Measurements from ENCODE around the gene KRTCAP3.
A peak's percentile ranks its signal among the peaks of the same experiment; 100 is the strongest.

The KRTCAP3 gene

DNA sequence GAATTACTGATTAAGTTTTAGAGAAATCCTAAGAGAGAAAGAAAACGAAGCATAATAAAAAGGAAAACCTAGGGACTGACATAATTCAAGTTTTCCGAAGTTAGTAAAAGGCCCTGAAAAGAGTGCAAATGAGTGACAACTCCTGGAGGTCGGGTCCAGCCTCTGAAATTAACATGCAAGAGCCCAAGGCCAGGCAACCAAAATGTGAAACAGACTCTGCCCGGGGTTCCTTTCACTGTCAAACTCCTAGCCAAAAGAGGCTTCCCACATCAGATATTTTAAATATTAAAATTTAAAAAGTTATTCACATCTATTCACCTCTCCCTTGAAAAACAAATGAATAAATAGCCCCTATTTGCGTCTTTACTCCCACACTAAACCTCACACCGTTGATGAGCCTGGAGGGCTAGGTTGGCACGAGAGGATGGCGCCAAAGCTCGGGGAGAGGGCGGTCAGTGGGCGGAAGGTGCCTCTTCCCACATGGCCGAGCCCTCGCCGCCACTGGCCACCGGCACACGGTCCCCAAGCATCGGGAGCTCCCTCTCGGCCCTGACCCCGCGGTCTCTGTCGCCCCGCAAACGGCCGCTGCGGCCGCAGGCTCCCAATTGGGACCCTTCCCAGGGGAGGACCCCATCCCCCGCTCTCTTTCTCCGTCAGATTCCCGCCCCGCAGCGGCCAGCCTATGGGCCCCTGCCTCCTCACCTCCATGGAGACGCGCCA, 33.4 kb upstream of the KRTCAP3 start:
- H3K9me3 ChIP-seq (ENCODE audit: severe bottlenecking), result no peaks in the 10 kb centered on the region
- H3K4me3 ChIP-seq (ENCODE audit: low read depth, low read length), result peak overlapping the region; percentile 96
- H3K36me3 ChIP-seq, result peaks cover 39% of the 10 kb centered on the region
- no peaks in the 10 kb centered on the region for H3K27me3 ChIP-seq (ENCODE audit: insufficient read depth, low read depth, severe bottlenecking)
- peak overlapping the region; percentile 90 for H3K27ac ChIP-seq
- TF ChIP-seq, protein P1, sequence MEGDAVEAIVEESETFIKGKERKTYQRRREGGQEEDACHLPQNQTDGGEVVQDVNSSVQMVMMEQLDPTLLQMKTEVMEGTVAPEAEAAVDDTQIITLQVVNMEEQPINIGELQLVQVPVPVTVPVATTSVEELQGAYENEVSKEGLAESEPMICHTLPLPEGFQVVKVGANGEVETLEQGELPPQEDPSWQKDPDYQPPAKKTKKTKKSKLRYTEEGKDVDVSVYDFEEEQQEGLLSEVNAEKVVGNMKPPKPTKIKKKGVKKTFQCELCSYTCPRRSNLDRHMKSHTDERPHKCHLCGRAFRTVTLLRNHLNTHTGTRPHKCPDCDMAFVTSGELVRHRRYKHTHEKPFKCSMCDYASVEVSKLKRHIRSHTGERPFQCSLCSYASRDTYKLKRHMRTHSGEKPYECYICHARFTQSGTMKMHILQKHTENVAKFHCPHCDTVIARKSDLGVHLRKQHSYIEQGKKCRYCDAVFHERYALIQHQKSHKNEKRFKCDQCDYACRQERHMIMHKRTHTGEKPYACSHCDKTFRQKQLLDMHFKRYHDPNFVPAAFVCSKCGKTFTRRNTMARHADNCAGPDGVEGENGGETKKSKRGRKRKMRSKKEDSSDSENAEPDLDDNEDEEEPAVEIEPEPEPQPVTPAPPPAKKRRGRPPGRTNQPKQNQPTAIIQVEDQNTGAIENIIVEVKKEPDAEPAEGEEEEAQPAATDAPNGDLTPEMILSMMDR (IDR thresholded peaks at IDR 0.05; ENCODE audit: low read depth, low read length), result no peak
- DNase-seq, result no peak

DNA sequence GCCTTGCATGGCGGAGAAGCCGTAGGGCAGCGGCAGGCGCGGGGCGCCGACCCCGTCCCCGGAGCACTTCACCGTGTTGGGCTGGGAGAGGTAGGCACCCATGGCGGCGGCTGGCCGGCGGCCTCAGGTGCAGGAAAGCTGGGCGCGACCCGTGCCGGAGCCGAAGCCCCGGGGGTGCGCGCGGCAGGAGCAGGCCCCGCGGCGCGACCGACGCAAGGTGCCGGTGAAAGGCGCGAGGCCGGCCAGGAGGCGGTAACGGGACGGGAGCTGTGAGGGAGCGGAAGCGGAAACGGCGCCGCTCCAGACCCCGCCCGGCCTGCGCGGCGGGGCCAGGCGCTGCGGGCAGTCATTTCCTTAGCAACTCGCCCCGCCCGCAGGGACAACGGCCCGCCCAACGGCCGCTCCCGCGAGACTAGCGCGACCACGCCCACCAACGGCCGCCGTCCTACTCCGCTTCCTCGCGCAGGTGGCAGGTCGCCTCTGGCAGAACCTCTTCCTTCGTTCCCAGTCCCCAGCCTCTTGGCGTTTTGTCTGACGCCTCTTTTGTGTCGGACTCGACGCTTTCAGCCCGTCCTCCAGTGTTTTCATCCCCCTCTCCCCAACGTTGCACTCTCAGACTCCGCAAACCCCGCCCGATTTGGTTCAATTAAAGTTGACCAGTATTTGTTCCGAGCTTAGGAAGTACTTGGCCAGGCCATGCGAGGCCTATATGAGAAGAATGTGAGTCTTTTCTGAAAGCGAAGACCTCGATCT, 32.7 kb upstream of the KRTCAP3 start, which contains the start of gene PPM1G:
PPM1G (minus strand) TSS at position 271 of the 753 bp plus-strand sequence; CDS start at position 102, 169 bp downstream.
- peaks cover 32% of the 10 kb centered on the region for H3K36me3 ChIP-seq
- H3K27ac ChIP-seq, result peak within 1 kb of the TSS; percentile 90
- TF ChIP-seq, protein P1 (IDR thresholded peaks at IDR 0.05; ENCODE audit: low read depth, low read length), result no peak
- peak; percentile 99 for DNase-seq
- no peaks in the 10 kb centered on the region for H3K9me3 ChIP-seq (ENCODE audit: severe bottlenecking)
- peak within 1 kb of the TSS; percentile 96 for H3K4me3 ChIP-seq (ENCODE audit: low read depth, low read length)
- H3K27me3 ChIP-seq (ENCODE audit: insufficient read depth, low read depth, severe bottlenecking), result no peaks in the 10 kb centered on the region

DNA sequence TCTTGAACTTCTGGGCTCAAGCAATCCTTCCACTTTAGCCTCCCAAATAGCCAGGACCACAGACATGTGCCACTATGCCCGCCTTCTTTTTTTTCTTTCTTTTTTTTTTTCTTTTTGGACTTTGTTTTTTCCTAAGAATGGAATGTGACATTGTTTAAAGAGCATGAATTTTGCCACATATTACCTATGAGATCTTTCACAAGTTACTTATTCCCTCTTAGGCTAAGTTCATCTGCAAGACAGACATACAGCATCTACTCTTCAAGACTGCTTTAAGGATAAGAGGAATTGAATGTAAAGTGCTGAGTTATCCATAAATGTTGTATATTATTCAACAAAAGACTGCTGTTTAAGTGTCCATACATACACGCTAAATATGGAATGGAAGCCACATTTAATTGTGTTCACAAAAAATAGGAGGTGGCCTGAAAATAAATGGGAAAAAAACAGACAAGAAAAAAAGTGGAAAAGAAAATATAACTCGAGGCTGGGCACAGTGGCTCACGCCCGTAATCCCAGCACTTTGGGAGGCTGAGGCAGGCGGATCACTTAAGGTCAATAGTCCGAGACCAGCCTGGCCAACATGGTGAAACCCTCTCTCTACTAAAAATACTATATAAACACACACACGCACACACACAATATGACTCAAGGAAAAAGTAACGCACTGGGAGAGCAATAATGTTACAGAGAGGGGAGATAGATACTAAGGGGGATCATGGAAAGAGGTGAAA, 29.6 kb upstream of the KRTCAP3 start:
- Histone ChIP-seq H3K9me3 (ENCODE audit: severe bottlenecking) (no peaks in the 10 kb centered on the region), H3K27ac (no peak overlapping the region), H3K27me3 (ENCODE audit: insufficient read depth, low read depth, severe bottlenecking) (no peaks in the 10 kb centered on the region), H3K36me3 (peaks cover 8% of the 10 kb centered on the region), H3K4me3 (ENCODE audit: low read depth, low read length) (no peak overlapping the region)
- no peak for DNase-seq
- TF ChIP-seq, protein P1 (IDR thresholded peaks at IDR 0.05; ENCODE audit: low read depth, low read length), result no peak

DNA sequence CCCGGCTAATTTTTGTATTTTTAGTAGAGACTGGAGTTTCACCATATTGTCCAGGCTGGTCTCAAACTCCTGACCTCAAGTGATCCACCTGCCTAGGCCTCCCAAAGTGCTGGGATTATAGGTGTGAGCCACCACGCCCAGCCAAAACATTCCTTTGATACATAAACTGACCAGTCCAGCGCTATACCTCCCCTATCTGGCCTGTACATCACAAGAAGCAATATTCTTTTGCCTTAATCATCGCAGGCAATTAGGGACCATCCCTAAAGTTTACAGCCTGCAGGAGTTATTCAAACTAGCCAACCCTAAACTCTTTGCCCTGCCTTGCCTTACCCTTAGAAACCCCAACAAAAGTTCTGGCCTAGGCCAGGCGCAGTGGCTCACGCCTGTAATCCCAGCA, 26.0 kb upstream of the KRTCAP3 start:
- no peak for DNase-seq
- Histone ChIP-seq H3K9me3 (ENCODE audit: severe bottlenecking) (no peaks in the 10 kb centered on the region), H3K27ac (no peak overlapping the region), H3K4me3 (ENCODE audit: low read depth, low read length) (no peak overlapping the region), H3K36me3 (no peaks in the 10 kb centered on the region), H3K27me3 (ENCODE audit: insufficient read depth, low read depth, severe bottlenecking) (no peaks in the 10 kb centered on the region)
- TF ChIP-seq, protein P1 (IDR thresholded peaks at IDR 0.05; ENCODE audit: low read depth, low read length), result no peak

DNA sequence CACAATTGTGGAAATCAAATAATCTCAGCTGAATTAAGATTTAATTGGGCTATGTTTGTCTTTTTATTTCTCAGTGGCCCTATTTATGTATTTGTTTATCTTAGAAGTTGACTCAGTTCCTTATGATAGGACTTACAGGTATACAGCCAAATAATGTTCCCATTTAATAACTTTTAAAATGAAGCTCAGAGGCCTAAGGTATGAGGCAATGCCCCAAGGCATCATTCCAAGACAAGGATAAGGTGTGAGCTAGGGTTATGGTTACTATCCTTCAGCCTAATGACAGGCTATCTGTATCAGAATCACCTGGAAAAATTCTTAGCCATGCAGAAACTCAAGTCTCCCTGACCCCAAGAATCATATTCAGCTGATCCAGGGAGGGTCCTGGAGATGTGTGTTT, 21.2 kb upstream of the KRTCAP3 start:
- Histone ChIP-seq H3K27me3 (ENCODE audit: insufficient read depth, low read depth, severe bottlenecking) (no peaks in the 10 kb centered on the region), H3K27ac (no peak overlapping the region), H3K9me3 (ENCODE audit: severe bottlenecking) (no peaks in the 10 kb centered on the region), H3K4me3 (ENCODE audit: low read depth, low read length) (no peak overlapping the region), H3K36me3 (no peaks in the 10 kb centered on the region)
- DNase-seq, result no peak
- TF ChIP-seq, protein P1 (IDR thresholded peaks at IDR 0.05; ENCODE audit: low read depth, low read length), result no peak

Data from WERI-Rb-1 (cell line).